Activated CD4-positive, alpha-beta T cell treated with anti-CD3 and anti-CD28 coated beads for 4 hours (primary cell): ENCODE results near the gene TCTN1.
"Not testable (repeated sequence)": the region's sequence is repeated elsewhere in the genome, so short reads cannot be mapped to it uniquely, and the experiment has no call there.

Source experiments
- DNase-seq, 2 donors: peaks; one replicate each; pipeline ENCODE4 v3.0.0-alpha.2; 2020

Gene TCTN1

GRCh38 chr12:110640275-110641025, 26.5 kb downstream of the TCTN1 start:
- DNase-seq, result no peak

- no peak for DNase-seq
Measured at GRCh38 chr12:110641521-110641920, 27.6 kb downstream of the TCTN1 start.

GRCh38 chr12:110647631-110648040, 33.7 kb downstream of the TCTN1 start:
- no peak for DNase-seq

- no peak for DNase-seq
Measured at GRCh38 chr12:110649341-110649847, 35.5 kb downstream of the TCTN1 start.

GRCh38 chr12:110654238-110654637, 40.3 kb downstream of the TCTN1 start:
- DNase-seq, result not testable (repeated sequence)

- DNase-seq, result no peak
Measured at GRCh38 chr12:110656071-110656655, 42.2 kb downstream of the TCTN1 start.

- no peak for DNase-seq
Measured at GRCh38 chr12:110657747-110658146, 43.8 kb downstream of the TCTN1 start.

GRCh38 chr12:110658242-110658641, 44.3 kb downstream of the TCTN1 start:
- no peak for DNase-seq

GRCh38 chr12:110658878-110659277, 44.9 kb downstream of the TCTN1 start:
- DNase-seq, result no peak

- DNase-seq, result peak in 1 of 2 donors; percentile 16
Measured at GRCh38 chr12:110661337-110661972, 47.5 kb downstream of the TCTN1 start.

GRCh38 chr12:110666892-110667291, 53.0 kb downstream of the TCTN1 start:
- no peak for DNase-seq

GRCh38 chr12:110667671-110668070, 53.7 kb downstream of the TCTN1 start:
- no peak for DNase-seq

GRCh38 chr12:110668480-110669192, 54.7 kb downstream of the TCTN1 start:
- DNase-seq, result no peak

- DNase-seq, result no peak
Measured at GRCh38 chr12:110669193-110669502, 55.2 kb downstream of the TCTN1 start.

- DNase-seq, result peak; percentile 28 to 42
Measured at GRCh38 chr12:110670161-110670701, 56.3 kb downstream of the TCTN1 start.

GRCh38 chr12:110676171-110676570, 62.2 kb downstream of the TCTN1 start:
- DNase-seq, result no peak

GRCh38 chr12:110677206-110677911, 63.4 kb downstream of the TCTN1 start:
- DNase-seq, result no peak

GRCh38 chr12:110677982-110678381, 64.1 kb downstream of the TCTN1 start:
- no peak for DNase-seq

- DNase-seq, result no peak
Measured at GRCh38 chr12:110679201-110679600, 65.3 kb downstream of the TCTN1 start.

GRCh38 chr12:110680032-110680431, 66.1 kb downstream of the TCTN1 start:
- DNase-seq, result no peak

- no peak for DNase-seq
Measured at GRCh38 chr12:110683888-110684287, 70.0 kb downstream of the TCTN1 start.

- DNase-seq, result no peak
Measured at GRCh38 chr12:110684312-110684836, 70.4 kb downstream of the TCTN1 start.
